GM23338 (cell line): ENCODE data around the gene COMMD2. TPM values are rescaled to one million over a fixed set of nuclear protein-coding genes. Genes with fewer than 3 reads are reported as not detected.

Experiments
- ATAC-seq: fragments of 200-7000 bp; cut with Tn5 transposase; 3 replicates; pipeline ENCODE4 v1.9.1; 2020
- DNase-seq: peaks from one replicate; pipeline ENCODE4 v3.0.0-alpha.2; 2015; ENCODE audit warnings: low spot score
- H2AFZ ChIP-seq: fragments of 200-600 bp; sonication (generic); 2 replicates; pipeline ENCODE4 v1.8.0; 2016; ENCODE audit warnings: antibody characterized with exemption, mild to moderate bottlenecking, moderate library complexity
- H3F3A ChIP-seq: fragments of 200-600 bp; sonication (generic); replicated peaks from 2 replicates; pipeline ENCODE4 v1.8.0; 2017; ENCODE audit warnings: antibody characterized with exemption, mixed run types, low read depth
- H3K27ac ChIP-seq: fragments of 200-600 bp; sonication (generic); 2 replicates; pipeline ENCODE4 v1.6.1; 2016; ENCODE audit warnings: low read depth
- H3K27me3 ChIP-seq: fragments of 200-600 bp; sonication (generic); 2 replicates; pipeline ENCODE4 v1.8.0; 2016; ENCODE audit warnings: mild to moderate bottlenecking, mixed run types, moderate library complexity; ENCODE audit not compliant: insufficient read depth
- H3K36me3 ChIP-seq: fragments of 200-600 bp; sonication (generic); 2 replicates; pipeline ENCODE4 v1.8.0; 2016; ENCODE audit warnings: mild to moderate bottlenecking; ENCODE audit not compliant: insufficient read depth
- H3K4me1 ChIP-seq: fragments of 200-600 bp; sonication (generic); 2 replicates; pipeline ENCODE4 v1.8.0; 2016; ENCODE audit warnings: mild to moderate bottlenecking, moderate library complexity; ENCODE audit not compliant: insufficient read depth
- H3K4me2 ChIP-seq: fragments of 200-600 bp; sonication (generic); 2 replicates; pipeline ENCODE4 v1.7.1; 2017; ENCODE audit warnings: mixed run types
- H3K4me3 ChIP-seq: fragments of 200-600 bp; sonication (generic); 2 replicates; pipeline ENCODE4 v1.6.1; 2016; ENCODE audit warnings: mixed run types
- H3K79me2 ChIP-seq: fragments of 200-600 bp; sonication (generic); replicated peaks from 2 replicates; pipeline ENCODE4 v1.8.0; 2017; ENCODE audit warnings: mild to moderate bottlenecking; ENCODE audit not compliant: insufficient read depth
- H3K9me2 ChIP-seq: fragments of 200-600 bp; sonication (generic); 2 replicates; pipeline ENCODE4 v1.8.0; 2017; ENCODE audit not compliant: insufficient read depth
- H4K20me1 ChIP-seq: fragments of 200-600 bp; sonication (generic); replicated peaks from 2 replicates; pipeline ENCODE4 v1.8.0; 2017; ENCODE audit warnings: mild to moderate bottlenecking; ENCODE audit not compliant: insufficient read depth
- H3K27ac Mint-ChIP-seq: 2 replicates; pipeline ENCODE4 v1.8.0; 2020; ENCODE audit warnings: inconsistent platforms, mild to moderate bottlenecking, moderate library complexity, mixed read lengths
- H3K27me3 Mint-ChIP-seq: 3 replicates; pipeline ENCODE4 v1.8.0; 2022; ENCODE audit warnings: low read depth, mild to moderate bottlenecking, moderate library complexity, mixed read lengths, inconsistent platforms; ENCODE audit not compliant: insufficient read depth, poor library complexity
- H3K36me3 Mint-ChIP-seq: 3 replicates; pipeline ENCODE4 v1.8.0; 2021; ENCODE audit warnings: low read depth, mild to moderate bottlenecking, inconsistent platforms, moderate library complexity, mixed read lengths
- H3K4me1 Mint-ChIP-seq: 3 replicates; pipeline ENCODE4 v1.8.0; 2020; ENCODE audit warnings: mild to moderate bottlenecking, inconsistent platforms, mixed read lengths
- H3K4me3 Mint-ChIP-seq: 3 replicates; pipeline ENCODE4 v1.8.0; 2021; ENCODE audit warnings: moderate library complexity, mild to moderate bottlenecking, inconsistent platforms, mixed read lengths
- H3K9me3 Mint-ChIP-seq: 3 replicates; pipeline ENCODE4 v1.8.0; 2020; ENCODE audit warnings: moderate library complexity, mild to moderate bottlenecking, inconsistent platforms, mixed read lengths
- CREB1 ChIP-seq: fragments of 250-450 bp; sonication (Bioruptor Pico); IDR thresholded peaks from 2 replicates; pipeline ENCODE4 v1.5.0; 2020; ENCODE audit warnings: low read depth, mild to moderate bottlenecking, moderate library complexity
- EZH2 ChIP-seq: fragments of 200-600 bp; sonication (generic); IDR thresholded peaks from one replicate; pipeline ENCODE4 v1.8.0; 2017; ENCODE audit warnings: antibody characterized with exemption, mild to moderate bottlenecking, low read depth; ENCODE audit not compliant: unreplicated experiment
- JUNB ChIP-seq: IDR thresholded peaks from one replicate; pipeline ENCODE4 v1.6.1; 2016; ENCODE audit warnings: antibody characterized with exemption; ENCODE audit not compliant: unreplicated experiment
- NANOG ChIP-seq: IDR thresholded peaks from 2 replicates; pipeline ENCODE4 v1.6.1; 2016; ENCODE audit warnings: antibody characterized with exemption, borderline replicate concordance
- POLR2AphosphoS5 ChIP-seq: IDR thresholded peaks from 2 replicates; pipeline ENCODE4 v1.6.1; 2016; ENCODE audit warnings: antibody characterized with exemption, low read depth
- REST ChIP-seq: IDR thresholded peaks from one replicate; pipeline ENCODE4 v1.6.1; 2018; ENCODE audit warnings: antibody characterized with exemption; ENCODE audit not compliant: unreplicated experiment
- STAT1 ChIP-seq: IDR thresholded peaks from one replicate; pipeline ENCODE4 v1.6.1; 2016; ENCODE audit warnings: antibody characterized with exemption; ENCODE audit not compliant: unreplicated experiment
- polyA plus RNA-seq: library from polyadenylated mRNA; unstranded; fragments of >200 nt; fragmentation: Nextera tagmentation; extraction: Ambion mirVana; gene quantifications from 2 replicates; pipeline ENCODE4 v1.2.1, GENCODE V29; 2016
- total RNA-seq: library from RNA; depleted of rRNA; stranded (reverse); fragments of >200 nt; shearing (Covaris generic); gene quantifications from 2 replicates; pipeline ENCODE4 v1.2.3, GENCODE V29; 2014
- TF ChIP-seq, protein P1 (sequence below): fragments of 250-450 bp; sonication (Bioruptor Pico); IDR thresholded peaks from 2 replicates; pipeline ENCODE4 v1.5.0; 2020; ENCODE audit warnings: mild to moderate bottlenecking, moderate library complexity
- TF ChIP-seq, protein P2 (sequence below): IDR thresholded peaks from 2 replicates; pipeline ENCODE4 v1.6.1; 2016; ENCODE audit warnings: antibody characterized with exemption

Gene COMMD2
- total and polyA plus RNA-seq, 2 experiments from 2014 or later = 55.5 to 61.1 TPM

GRCh38 chr3:149781741-149782140 lies 29.5 kb upstream of the COMMD2 start:
- peak overlapping the region; percentile 60; the same call in 1 of the 2 replicates for H2AFZ ChIP-seq
- H3K4me3 ChIP-seq = no peak overlapping the region
- Mint-ChIP-seq H3K4me3 (no peak overlapping the region), H3K4me1 (peaks cover 5% of the 10 kb centered on the region; the same call in 2 of the 3 replicates), H3K27ac (no peak overlapping the region), H3K36me3 (no peaks in the 10 kb centered on the region), H3K27me3 (no peaks in the 10 kb centered on the region), H3K9me3 (no peaks in the 10 kb centered on the region)
- H3F3A ChIP-seq = no peaks in the 10 kb centered on the region
- ATAC-seq (no peak), DNase-seq (no peak)
- H3K27me3 ChIP-seq = no peaks in the 10 kb centered on the region
- no peaks in the 10 kb centered on the region for H3K36me3 ChIP-seq
- H3K9me2 ChIP-seq = no peaks in the 10 kb centered on the region
- no peak overlapping the region for H3K4me2 ChIP-seq
- H3K27ac ChIP-seq = no peak overlapping the region
- no peaks in the 10 kb centered on the region for H3K79me2 ChIP-seq
- H4K20me1 ChIP-seq = no peaks in the 10 kb centered on the region
- H3K4me1 ChIP-seq = no peaks in the 10 kb centered on the region
- TF ChIP-seq POLR2AphosphoS5 = no peak
- TF ChIP-seq STAT1 = no peak
- TF ChIP-seq, protein P1, sequence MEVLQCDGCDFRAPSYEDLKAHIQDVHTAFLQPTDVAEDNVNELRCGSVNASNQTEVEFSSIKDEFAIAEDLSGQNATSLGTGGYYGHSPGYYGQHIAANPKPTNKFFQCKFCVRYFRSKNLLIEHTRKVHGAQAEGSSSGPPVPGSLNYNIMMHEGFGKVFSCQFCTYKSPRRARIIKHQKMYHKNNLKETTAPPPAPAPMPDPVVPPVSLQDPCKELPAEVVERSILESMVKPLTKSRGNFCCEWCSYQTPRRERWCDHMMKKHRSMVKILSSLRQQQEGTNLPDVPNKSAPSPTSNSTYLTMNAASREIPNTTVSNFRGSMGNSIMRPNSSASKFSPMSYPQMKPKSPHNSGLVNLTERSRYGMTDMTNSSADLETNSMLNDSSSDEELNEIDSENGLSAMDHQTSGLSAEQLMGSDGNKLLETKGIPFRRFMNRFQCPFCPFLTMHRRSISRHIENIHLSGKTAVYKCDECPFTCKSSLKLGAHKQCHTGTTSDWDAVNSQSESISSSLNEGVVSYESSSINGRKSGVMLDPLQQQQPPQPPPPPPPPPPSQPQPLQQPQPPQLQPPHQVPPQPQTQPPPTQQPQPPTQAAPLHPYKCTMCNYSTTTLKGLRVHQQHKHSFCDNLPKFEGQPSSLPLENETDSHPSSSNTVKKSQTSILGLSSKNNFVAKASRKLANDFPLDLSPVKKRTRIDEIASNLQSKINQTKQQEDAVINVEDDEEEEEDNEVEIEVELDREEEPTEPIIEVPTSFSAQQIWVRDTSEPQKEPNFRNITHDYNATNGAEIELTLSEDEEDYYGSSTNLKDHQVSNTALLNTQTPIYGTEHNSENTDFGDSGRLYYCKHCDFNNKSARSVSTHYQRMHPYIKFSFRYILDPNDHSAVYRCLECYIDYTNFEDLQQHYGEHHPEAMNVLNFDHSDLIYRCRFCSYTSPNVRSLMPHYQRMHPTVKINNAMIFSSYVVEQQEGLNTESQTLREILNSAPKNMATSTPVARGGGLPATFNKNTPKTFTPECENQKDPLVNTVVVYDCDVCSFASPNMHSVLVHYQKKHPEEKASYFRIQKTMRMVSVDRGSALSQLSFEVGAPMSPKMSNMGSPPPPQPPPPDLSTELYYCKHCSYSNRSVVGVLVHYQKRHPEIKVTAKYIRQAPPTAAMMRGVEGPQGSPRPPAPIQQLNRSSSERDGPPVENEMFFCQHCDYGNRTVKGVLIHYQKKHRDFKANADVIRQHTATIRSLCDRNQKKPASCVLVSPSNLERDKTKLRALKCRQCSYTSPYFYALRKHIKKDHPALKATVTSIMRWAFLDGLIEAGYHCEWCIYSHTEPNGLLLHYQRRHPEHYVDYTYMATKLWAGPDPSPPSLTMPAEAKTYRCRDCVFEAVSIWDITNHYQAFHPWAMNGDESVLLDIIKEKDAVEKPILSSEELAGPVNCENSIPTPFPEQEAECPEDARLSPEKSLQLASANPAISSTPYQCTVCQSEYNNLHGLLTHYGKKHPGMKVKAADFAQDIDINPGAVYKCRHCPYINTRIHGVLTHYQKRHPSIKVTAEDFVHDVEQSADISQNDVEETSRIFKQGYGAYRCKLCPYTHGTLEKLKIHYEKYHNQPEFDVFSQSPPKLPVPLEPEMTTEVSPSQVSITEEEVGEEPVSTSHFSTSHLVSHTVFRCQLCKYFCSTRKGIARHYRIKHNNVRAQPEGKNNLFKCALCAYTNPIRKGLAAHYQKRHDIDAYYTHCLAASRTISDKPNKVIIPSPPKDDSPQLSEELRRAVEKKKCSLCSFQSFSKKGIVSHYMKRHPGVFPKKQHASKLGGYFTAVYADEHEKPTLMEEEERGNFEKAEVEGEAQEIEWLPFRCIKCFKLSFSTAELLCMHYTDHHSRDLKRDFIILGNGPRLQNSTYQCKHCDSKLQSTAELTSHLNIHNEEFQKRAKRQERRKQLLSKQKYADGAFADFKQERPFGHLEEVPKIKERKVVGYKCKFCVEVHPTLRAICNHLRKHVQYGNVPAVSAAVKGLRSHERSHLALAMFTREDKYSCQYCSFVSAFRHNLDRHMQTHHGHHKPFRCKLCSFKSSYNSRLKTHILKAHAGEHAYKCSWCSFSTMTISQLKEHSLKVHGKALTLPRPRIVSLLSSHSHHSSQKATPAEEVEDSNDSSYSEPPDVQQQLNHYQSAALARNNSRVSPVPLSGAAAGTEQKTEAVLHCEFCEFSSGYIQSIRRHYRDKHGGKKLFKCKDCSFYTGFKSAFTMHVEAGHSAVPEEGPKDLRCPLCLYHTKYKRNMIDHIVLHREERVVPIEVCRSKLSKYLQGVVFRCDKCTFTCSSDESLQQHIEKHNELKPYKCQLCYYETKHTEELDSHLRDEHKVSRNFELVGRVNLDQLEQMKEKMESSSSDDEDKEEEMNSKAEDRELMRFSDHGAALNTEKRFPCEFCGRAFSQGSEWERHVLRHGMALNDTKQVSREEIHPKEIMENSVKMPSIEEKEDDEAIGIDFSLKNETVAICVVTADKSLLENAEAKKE (CRISPR knock-in tag) = no peak
- TF ChIP-seq, protein P2, sequence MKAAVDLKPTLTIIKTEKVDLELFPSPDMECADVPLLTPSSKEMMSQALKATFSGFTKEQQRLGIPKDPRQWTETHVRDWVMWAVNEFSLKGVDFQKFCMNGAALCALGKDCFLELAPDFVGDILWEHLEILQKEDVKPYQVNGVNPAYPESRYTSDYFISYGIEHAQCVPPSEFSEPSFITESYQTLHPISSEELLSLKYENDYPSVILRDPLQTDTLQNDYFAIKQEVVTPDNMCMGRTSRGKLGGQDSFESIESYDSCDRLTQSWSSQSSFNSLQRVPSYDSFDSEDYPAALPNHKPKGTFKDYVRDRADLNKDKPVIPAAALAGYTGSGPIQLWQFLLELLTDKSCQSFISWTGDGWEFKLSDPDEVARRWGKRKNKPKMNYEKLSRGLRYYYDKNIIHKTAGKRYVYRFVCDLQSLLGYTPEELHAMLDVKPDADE = no peak

DNA sequence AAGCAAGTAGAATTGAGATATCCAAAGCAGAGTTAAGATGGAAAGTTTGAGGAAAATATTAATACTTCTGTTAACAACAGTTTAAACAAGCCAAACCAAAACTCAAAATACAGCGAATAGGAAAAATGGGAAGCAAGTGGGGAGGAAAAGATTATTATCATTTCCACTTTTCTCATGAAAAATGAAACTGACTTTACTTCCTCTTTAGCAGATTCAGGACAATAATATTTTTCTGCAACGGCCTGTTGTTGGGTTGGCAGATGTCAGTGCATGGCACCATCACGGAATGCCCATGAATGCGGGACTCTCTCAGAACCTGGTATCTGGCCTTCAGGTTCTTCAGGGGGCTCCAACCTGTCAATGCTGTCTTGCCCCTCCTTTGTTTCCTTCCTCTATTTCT lies 28.9 kb upstream of the COMMD2 start:
- H3K4me1 Mint-ChIP-seq = peaks cover 5% of the 10 kb centered on the region; the same call in 2 of the 3 replicates
- ATAC-seq (no peak), DNase-seq (no peak)
- Histone ChIP-seq H3K9me2 (no peaks in the 10 kb centered on the region), H4K20me1 (no peaks in the 10 kb centered on the region), H2AFZ (peak overlapping the region; percentile 60; the same call in 1 of the 2 replicates), H3K4me1 (no peaks in the 10 kb centered on the region), H3K27me3 (no peaks in the 10 kb centered on the region), H3K79me2 (no peaks in the 10 kb centered on the region), H3F3A (no peaks in the 10 kb centered on the region), H3K4me3 (no peak overlapping the region), H3K27ac (no peak overlapping the region), H3K4me2 (no peak overlapping the region), H3K36me3 (no peaks in the 10 kb centered on the region)
- H3K9me3 Mint-ChIP-seq = no peaks in the 10 kb centered on the region
- H3K27me3 Mint-ChIP-seq = no peaks in the 10 kb centered on the region
- no peaks in the 10 kb centered on the region for H3K36me3 Mint-ChIP-seq
- no peak overlapping the region for H3K27ac Mint-ChIP-seq
- no peak overlapping the region for H3K4me3 Mint-ChIP-seq
- TF ChIP-seq CREB1 (no peak), JUNB (no peak), POLR2AphosphoS5 (no peak), REST (no peak), NANOG (no peak), EZH2 (no peak)
